ENCODE data around the gene CHTF18. TPM values are rescaled to one million over a fixed set of nuclear protein-coding genes. Genes with fewer than 3 reads are reported as not detected.
"Not testable (repeated sequence)": the region's sequence is repeated elsewhere in the genome, so short reads cannot be mapped to it uniquely, and the experiment has no call there.

CHTF18 gene
- total RNA-seq, 2 donors from 2014 or later, result 98.7 to 116 TPM

DNA sequence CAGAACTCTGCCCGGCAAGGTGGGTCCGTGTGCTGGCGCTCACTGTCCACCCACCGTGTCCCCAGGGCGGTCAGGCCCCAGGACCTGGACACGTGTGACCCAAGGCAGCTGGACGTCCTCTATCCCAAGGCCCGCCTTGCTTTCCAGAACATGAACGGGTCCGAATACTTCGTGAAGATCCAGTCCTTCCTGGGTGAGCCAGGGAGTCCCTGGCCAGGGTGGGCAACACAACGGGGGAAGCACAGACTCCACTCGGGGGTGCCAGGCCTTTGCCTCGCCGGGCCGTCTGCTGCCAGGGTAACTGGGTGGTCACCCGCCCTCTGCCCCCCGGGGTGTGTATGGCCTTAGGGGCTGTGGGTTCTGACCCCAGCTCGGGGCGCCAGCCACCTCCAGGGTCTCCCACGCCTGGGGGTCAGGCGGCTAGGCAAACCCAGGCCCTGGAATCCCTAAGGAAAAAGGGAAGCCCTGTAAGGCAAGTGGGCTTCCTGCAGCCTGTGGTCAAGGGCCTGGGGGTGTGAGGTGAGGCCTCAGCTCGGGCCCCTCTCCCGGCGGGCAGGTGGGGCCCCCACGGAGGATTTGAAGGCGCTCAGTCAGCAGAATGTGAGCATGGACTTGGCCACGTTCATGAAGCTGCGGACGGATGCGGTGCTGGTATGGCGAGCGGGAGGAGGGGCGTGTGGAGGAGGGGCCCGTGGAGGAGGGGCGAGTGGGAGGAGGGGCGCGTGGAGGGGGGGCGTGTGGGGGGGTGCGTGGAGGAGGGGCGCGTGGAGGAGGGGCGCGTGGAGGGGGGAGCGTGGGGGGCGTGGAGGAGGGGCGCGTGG is 21.4 kb upstream of the CHTF18 start:
- ATAC-seq (no peak), DNase-seq (ENCODE audit: low spot score in 2 of 2) (no peak)
- H3K9me3 Mint-ChIP-seq, result no peaks in the 10 kb centered on the region
- no peak overlapping the region for H3K27ac Mint-ChIP-seq
- H3K36me3 Mint-ChIP-seq, result no peaks in the 10 kb centered on the region

DNA sequence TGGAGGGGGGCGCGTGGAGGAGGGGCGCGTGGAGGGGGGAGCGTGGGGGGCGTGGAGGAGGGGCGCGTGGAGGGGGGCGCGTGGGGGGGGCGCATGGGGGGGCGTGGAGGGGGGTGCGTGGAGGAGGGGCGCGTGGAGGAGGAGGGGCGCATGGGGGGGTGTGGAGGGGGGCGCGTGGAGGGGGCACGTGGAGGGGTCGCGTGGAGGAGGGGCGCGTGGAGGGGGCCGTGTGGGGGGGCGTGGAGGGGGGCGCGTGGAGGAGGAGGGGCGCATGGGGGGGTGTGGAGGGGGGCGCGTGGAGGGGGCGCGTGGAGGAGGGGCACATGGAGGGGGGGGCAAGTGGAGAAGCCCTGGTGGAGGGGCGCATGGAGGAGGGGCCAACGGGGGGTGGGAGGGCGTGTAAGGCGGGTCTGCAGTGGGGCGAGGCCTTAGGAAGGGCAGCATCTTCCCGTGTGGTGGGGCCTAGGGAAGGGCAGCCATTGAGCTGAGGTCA is 20.6 kb upstream of the CHTF18 start:
- no peak for DNase-seq (ENCODE audit: low spot score in 2 of 2)

DNA sequence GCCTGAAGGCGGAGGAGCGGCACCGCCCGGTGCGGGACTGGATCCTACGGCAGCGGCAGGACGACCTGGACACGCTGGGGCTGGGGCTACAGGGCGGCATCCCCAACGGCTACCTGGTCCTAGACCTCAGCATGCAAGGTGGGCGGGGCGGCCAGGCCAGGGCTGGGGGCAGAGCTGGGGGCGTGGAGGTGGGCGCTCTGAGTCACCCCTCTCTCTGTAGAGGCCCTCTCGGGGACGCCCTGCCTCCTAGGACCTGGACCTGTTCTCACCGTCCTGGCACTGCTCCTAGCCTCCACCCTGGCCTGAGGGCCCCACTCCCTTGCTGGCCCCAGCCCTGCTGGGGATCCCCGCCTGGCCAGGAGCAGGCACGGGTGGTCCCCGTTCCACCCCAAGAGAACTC is 20.0 kb upstream of the CHTF18 start:
- Mint-ChIP-seq H3K9me3 (no peaks in the 10 kb centered on the region), H3K36me3 (no peaks in the 10 kb centered on the region), H3K27ac (no peak overlapping the region)
- ATAC-seq (peak in 1 of 2 donors; percentile 11), DNase-seq (ENCODE audit: low spot score in 2 of 2) (no peak)

More for the DNA sequence above, 20.6 kb upstream of the CHTF18 start:
- H3K27ac Mint-ChIP-seq, result no peak overlapping the region
- no peaks in the 10 kb centered on the region for H3K36me3 Mint-ChIP-seq
- H3K9me3 Mint-ChIP-seq, result no peaks in the 10 kb centered on the region
- ATAC-seq, result no peak

DNA sequence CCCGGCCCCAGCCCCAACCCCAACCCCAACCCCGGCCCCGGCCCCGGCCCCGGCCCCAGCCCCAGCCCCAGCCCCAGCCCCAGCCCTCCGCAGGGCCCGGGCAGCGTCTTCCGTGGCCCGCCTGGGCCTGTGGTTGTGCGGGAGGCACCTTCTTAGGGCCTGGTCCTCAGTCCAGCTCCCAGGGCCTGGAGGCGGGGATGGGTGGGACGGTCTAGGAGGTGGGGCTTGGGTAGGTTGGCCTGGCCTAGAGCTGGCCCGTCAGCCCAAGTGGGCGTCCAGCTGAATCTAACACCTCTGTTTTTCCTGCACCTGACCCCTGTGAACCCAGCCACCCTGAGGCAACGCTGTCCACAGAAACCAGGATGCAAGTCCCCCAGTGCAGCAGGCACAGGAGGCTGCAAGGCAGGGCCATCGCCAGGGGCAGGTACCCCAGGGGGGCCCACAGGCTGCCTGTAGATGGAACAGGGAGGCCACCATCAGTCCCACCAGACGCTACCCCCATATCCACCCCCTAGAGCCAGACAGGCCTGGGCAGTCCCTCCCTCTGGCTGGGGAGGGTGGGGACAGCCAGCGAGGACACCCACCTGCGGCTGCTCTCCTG is 19.1 kb upstream of the CHTF18 start:
- no peak for ATAC-seq
- Mint-ChIP-seq H3K27ac (no peak overlapping the region), H3K36me3 (no peaks in the 10 kb centered on the region), H3K9me3 (no peaks in the 10 kb centered on the region)
- DNase-seq (ENCODE audit: low spot score in 2 of 2), result no peak

DNA sequence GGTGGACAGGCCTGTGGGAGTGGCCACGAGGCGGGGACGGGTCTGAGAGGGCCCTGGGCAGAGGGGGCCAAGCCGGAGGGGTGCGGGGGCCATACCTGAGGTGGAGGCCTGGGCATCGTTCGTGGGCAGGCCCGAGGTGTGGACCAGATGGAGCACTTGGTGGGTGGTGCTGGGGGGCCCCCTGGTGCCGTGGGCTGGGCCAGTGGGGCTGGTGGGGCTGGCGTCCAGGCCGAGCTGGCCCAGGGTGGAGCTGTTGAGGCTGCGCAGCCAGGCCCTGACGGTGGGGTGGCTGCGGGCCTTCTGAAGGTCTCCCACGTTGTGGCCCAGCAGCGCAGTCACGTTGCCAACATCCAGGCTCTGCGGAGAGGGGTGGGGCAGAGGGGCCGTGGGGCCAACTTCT is 18.5 kb upstream of the CHTF18 start:
- no peaks in the 10 kb centered on the region for H3K36me3 Mint-ChIP-seq
- DNase-seq (ENCODE audit: low spot score in 2 of 2) (no peak), ATAC-seq (no peak)
- H3K9me3 Mint-ChIP-seq, result no peaks in the 10 kb centered on the region
- H3K27ac Mint-ChIP-seq, result no peak overlapping the region

DNA sequence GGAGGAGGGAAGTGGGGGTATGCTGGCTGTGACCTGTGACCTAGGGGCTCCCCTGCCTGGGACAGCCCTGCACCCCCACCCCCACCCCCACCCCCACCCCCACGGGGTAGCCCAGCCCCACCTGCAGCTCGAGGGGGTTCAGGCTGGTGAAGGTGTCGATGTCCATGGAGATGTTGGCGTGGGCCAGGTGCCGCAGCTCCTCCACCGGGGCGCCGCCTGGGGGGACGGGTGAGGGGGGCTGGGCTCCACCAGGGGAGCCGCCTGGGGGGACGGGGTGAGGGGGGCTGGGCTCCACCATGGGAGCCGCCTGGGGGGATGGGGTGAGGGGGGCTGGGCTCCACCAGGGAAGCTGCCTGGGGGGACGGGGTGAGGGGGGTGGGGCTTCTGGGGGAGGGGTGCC is 18.0 kb upstream of the CHTF18 start:
- Mint-ChIP-seq H3K27ac (no peak overlapping the region), H3K36me3 (no peaks in the 10 kb centered on the region), H3K9me3 (no peaks in the 10 kb centered on the region)
- DNase-seq (ENCODE audit: low spot score in 2 of 2) (no peak), ATAC-seq (no peak)

DNA sequence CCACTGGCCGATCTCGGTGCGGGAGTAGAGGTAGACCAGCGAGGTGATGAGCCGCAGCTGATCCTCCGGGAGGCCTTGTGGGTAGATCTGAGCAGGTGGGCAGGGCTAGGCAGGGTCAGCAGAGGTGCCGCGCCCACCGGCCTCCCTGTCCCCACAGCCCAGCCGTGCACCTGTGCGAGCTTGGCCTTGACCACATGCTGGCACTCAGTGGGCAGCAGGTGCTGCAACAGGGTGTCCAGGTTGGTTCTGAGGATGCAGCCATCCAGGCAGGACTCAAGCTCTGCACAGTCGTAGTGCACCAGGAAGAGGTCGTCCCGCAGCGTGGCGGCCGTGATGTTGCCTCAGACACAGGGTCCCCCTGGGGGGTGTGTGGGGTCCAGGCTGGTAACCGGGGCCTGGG is 15.5 kb upstream of the CHTF18 start:
- ATAC-seq (no peak), DNase-seq (ENCODE audit: low spot score in 2 of 2) (no peak)
- no peaks in the 10 kb centered on the region for H3K9me3 Mint-ChIP-seq
- no peaks in the 10 kb centered on the region for H3K36me3 Mint-ChIP-seq
- H3K27ac Mint-ChIP-seq, result no peak overlapping the region

DNA sequence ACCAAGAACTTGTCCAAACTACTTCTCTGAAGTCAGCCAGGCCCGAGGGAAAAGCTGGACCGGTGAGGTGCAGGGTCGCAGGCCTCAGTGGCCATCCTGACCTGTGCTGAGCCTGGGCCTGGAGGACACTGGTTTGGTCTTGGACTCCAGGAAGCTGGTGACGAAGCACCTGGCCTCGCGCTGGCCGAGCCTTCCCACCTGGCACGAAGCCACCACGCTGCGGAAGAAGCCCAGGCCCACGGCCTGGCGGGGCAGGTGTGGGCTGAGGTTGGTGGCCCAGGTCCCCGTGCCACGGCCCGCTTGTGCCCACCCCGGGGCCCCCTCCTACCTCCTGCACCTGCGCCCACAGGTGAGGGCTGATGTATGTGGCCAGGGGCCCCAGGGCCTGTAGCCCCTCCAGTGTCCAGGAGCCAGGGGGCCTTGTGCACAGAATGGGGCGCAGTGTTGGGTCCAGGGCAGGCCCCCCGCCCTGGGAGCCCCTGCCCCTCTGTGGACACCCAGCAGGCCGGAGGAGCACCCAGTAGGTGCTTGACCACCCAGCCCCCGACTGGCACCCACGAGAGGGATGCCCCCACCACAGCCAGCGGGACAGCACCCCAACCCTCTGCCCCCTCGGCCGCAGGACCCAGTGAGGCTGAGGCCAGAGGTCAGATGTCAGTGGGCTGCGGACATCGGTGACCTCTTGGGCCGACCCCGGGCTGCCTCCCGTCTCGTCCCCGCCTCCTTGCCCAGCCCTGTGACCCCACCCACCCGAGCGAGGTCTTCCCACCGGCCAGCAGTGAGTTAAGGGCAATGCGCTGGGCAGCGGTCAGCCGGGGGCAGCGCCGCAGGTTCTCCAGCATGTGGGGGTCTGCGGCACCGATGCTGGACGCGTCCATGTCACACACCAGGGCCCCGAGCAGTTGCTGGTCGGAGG is 14.1 kb upstream of the CHTF18 start:
- ATAC-seq (no peak), DNase-seq (ENCODE audit: low spot score in 2 of 2) (no peak)
- Mint-ChIP-seq H3K36me3 (no peaks in the 10 kb centered on the region), H3K9me3 (no peaks in the 10 kb centered on the region), H3K27ac (no peak overlapping the region)

DNA sequence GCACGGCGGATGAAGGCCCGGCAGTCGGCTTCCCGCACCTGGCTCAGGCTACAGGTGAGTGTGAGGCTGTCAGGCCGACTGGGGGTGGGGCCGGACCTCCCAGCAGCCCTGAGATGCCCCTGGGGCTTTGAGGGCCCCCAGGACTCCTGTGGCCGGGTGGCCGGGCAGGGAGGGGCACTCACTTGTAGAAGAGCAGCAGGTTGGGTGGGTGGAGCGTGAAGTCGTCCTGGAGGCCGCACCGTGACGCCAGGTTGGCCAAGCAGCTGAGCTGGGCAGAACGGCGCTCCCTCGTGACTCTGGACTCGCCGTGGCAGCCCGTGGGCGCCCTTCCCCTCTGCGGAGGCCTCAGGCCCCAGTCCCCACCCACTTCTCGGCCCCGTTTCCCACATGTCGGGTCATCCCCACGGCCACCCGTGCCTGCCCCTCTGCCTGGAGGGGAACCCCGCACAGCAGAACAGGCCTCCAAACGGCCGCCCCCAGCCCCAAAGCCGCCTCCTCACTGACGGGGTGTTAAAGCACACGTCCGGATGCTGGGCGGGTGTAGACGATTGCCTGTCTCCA is 13.1 kb upstream of the CHTF18 start:
- ATAC-seq (no peak), DNase-seq (ENCODE audit: low spot score in 2 of 2) (no peak)
- H3K9me3 Mint-ChIP-seq, result no peaks in the 10 kb centered on the region
- H3K27ac Mint-ChIP-seq, result no peak overlapping the region
- no peaks in the 10 kb centered on the region for H3K36me3 Mint-ChIP-seq

DNA sequence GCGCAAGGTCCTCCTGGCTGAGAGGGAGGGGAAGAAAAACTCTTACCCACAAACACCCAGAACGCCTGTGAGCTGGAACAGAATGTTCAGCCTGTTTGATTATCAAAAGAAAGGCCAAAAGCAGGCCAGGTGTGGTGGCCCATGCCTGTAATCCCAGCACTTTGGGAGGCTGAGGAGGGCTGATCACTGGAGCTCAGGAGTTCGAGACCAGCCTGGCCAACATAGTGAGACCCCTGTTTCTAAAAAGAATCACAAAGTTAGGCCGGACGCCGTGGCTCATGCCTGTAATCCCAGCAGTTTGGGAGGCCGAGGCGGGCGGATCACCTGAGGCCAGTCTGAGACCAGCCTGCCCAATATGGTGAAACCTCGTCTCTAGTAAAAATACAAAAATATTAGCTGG is 12.1 kb upstream of the CHTF18 start:
- H3K27ac Mint-ChIP-seq, result not testable (repeated sequence)

DNA sequence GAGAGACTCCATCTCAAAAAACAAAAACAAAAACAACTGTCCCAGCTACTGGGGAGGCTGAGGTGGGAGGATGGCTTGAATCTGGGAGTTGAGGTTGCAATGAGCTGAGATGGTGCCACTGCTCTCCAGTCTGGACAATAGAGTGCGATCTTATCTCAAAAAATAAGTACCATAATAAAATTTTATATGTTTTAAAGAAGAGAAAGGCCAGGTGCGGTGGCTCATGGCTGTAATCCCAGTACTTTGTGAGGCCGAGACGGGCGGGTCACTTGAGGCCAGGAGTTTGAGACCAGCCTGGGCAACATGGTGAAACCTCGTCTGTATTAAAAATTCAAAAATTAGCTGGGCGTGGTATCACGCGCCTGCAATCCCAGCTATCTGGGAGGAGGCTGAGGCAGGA is 11.6 kb upstream of the CHTF18 start:
- H3K27ac Mint-ChIP-seq, result no peak overlapping the region
- ATAC-seq (no peak), DNase-seq (ENCODE audit: low spot score in 2 of 2) (no peak)
- no peaks in the 10 kb centered on the region for H3K36me3 Mint-ChIP-seq
- H3K9me3 Mint-ChIP-seq, result no peaks in the 10 kb centered on the region

More for the DNA sequence above, 12.1 kb upstream of the CHTF18 start:
- ATAC-seq; H3K9me3 Mint-ChIP-seq; H3K36me3 Mint-ChIP-seq; DNase-seq (ENCODE audit: low spot score in 2 of 2): not testable (repeated sequence)

DNA sequence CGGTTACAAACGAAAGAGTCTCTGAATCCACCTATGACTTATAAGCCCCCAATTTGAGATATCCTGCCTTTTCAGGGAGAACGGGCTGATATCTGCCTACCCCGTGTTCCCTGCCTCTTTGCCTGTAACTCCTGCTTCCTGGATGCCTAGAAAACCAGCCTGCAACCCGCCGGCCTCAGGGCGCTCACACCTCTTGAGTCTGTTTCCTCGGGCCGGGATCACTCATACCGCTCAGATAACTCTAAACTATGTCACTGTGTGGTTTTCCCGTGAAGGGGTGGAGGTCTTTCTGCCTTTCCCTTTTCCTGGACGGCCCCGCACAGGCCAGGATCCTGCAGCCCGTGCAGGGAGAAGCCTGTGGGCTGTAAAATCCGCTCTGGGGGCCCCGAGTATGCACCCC is 10.6 kb upstream of the CHTF18 start:
- H3K36me3 Mint-ChIP-seq, result no peaks in the 10 kb centered on the region
- H3K27ac Mint-ChIP-seq, result no peak overlapping the region
- ATAC-seq (no peak), DNase-seq (ENCODE audit: low spot score in 2 of 2) (no peak)
- H3K9me3 Mint-ChIP-seq, result no peaks in the 10 kb centered on the region

DNA sequence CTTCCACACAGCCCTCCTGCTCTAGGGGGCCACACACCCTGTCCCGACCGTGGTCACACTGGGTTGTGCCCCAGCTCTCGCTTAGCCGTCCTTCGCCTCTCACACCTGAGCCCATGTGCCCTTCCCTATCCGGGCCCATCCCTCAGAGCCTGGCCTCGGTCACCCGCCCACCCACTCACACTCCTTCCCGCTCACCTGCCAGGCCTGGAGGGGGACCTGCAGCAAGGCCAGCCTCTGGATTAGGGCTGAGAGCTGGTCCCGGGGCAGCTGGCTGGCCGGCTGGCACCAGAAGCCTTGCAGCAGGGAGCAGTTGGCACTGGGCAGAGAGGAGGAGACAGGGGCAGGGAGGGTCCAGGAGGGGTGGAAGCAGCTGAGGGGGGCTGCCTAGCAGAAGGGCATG is 10.0 kb upstream of the CHTF18 start:
- peak in 1 of 2 donors; percentile 5 for ATAC-seq

DNA sequence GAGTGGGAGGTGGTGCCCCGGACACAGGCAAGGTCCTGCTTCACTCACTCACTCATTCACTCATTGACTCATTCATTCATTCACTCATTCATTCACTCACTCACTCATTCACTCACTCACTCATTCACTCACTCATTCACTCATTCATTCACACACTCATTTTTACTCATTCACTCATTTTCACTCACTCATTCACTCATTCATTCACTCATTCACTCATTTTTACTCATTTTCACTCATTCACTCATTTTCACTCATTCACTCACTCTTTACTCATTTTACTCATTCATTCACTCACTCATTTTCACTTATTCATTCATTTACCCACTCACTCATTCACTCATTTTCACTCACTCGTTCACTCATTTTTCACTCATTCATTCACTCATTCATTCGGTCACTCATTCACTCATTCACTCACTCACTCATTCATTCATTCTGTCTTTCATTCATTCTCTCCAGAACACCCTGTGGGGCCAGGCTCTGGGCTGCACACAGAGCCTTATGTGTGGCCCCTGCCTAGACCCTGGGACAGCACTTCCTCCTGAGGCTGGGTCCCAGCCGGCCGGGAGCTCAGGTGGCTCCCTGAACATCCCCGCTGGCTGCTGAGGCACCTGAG is 9.4 kb upstream of the CHTF18 start:
- Mint-ChIP-seq H3K36me3 (no peaks in the 10 kb centered on the region), H3K27ac (no peak overlapping the region), H3K9me3 (no peaks in the 10 kb centered on the region)
- DNase-seq (ENCODE audit: low spot score in 2 of 2), result no peak
- ATAC-seq, result peak in 1 of 2 donors; percentile 45

More for the DNA sequence above, 10.0 kb upstream of the CHTF18 start:
- Mint-ChIP-seq H3K9me3 (no peaks in the 10 kb centered on the region), H3K36me3 (no peaks in the 10 kb centered on the region), H3K27ac (no peak overlapping the region)
- DNase-seq (ENCODE audit: low spot score in 2 of 2), result no peak

DNA sequence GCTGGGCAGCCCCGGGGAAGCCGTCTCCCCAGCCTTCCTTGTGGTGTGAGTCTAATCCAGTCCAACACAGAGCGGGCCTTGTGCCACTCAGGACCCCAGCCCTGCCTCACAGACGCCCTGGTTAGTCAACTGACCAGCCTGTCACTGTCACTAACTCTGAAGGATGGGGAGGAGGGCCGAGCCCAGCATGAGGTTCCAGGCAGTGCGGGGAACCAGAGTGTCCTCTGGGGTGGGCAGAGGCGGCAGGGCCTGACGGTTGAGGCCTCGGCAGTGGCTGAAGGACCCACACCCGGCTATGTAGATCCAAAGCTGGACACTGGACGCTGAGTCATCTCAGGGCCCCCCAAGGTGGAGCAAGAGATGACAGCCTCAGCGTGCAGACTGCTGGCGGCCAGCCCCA is 8.9 kb upstream of the CHTF18 start:
- no peak overlapping the region for H3K27ac Mint-ChIP-seq
- no peaks in the 10 kb centered on the region for H3K36me3 Mint-ChIP-seq
- H3K9me3 Mint-ChIP-seq, result no peaks in the 10 kb centered on the region
- ATAC-seq (no peak), DNase-seq (ENCODE audit: low spot score in 2 of 2) (no peak)

DNA sequence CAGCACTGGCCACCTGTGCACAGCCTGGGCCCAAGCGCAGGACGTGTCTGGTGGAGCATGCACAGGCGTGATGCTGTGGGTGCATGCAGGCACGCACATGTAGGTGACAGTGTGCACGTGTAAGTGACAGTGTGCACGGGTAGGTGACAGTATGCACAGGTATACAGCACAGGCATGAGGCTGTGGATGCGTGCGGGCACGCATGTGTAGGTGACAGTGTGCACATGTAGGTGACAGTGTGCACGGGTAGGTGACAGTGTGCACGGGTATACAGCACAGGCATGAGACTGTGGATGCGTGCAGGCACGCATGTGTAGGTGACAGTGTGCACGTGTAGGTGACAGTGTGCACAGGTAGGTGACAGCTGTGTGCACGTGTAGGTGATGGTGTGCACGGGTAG is 8.1 kb upstream of the CHTF18 start:
- ATAC-seq, result no peak
- no peaks in the 10 kb centered on the region for H3K9me3 Mint-ChIP-seq
- H3K36me3 Mint-ChIP-seq, result no peaks in the 10 kb centered on the region
- H3K27ac Mint-ChIP-seq, result no peak overlapping the region
- no peak for DNase-seq (ENCODE audit: low spot score in 2 of 2)
